PC-9 (cell line): ENCODE measurements around the gene ZCCHC4.

Experiments used
- EZH2 ChIP-seq: fragments of 200-600 bp; sonication (generic); IDR thresholded peaks from 2 replicates; pipeline ENCODE4 v1.8.0; 2017; ENCODE audit warnings: antibody characterized with exemption, low read depth
- TF ChIP-seq, protein P1 (sequence below): fragments of 200-600 bp; sonication (generic); conservative IDR thresholded peaks from 2 replicates; pipeline ENCODE4 v1.6.1; 2017; ENCODE audit warnings: mixed run types, antibody characterized with exemption, mild to moderate bottlenecking, moderate library complexity

DNA sequence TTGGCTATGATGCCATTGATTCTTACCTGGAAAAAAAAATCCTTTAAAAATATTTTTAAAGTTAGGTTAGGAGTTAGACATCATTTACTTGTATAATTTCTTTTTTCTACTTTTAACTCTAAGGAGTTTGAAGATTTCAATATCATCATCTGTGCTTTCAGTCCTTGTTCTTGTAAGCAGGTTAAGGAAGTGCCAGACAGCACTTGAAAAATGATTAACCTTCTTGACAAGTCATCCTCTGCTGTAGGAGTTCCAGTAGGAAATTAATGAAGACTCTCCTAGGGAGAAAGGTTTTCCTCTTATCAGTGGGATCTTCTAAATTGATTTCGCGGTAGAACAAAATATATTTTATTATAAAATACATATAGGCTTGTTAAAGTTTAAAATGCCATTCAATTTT is 35.4 kb downstream of the ZCCHC4 start:
- TF ChIP-seq, protein P1, sequence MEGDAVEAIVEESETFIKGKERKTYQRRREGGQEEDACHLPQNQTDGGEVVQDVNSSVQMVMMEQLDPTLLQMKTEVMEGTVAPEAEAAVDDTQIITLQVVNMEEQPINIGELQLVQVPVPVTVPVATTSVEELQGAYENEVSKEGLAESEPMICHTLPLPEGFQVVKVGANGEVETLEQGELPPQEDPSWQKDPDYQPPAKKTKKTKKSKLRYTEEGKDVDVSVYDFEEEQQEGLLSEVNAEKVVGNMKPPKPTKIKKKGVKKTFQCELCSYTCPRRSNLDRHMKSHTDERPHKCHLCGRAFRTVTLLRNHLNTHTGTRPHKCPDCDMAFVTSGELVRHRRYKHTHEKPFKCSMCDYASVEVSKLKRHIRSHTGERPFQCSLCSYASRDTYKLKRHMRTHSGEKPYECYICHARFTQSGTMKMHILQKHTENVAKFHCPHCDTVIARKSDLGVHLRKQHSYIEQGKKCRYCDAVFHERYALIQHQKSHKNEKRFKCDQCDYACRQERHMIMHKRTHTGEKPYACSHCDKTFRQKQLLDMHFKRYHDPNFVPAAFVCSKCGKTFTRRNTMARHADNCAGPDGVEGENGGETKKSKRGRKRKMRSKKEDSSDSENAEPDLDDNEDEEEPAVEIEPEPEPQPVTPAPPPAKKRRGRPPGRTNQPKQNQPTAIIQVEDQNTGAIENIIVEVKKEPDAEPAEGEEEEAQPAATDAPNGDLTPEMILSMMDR = no peak
- TF ChIP-seq EZH2 = no peak
